ENCODE results near the gene USP15. TPM values are rescaled to one million over a fixed set of nuclear protein-coding genes. Genes with fewer than 3 reads are reported as not detected.
"Not testable (repeated sequence)": the region's sequence is repeated elsewhere in the genome, so short reads cannot be mapped to it uniquely, and the experiment has no call there.

The USP15 gene
- total RNA-seq, 1 donor from 2014 or later = 74.2 TPM

- Histone ChIP-seq H3K27me3 (no peaks in the 10 kb centered on the region), H3K4me1 (peaks cover 8% of the 10 kb centered on the region), H3K9me3 (no peaks in the 10 kb centered on the region), H3K36me3 (no peaks in the 10 kb centered on the region), H3K27ac (no peak overlapping the region), H3K4me3 (no peak overlapping the region)
- TF ChIP-seq POLR2A (IDR thresholded peaks at IDR 0.05) (no peak), POLR2AphosphoS5 (IDR thresholded peaks at IDR 0.05; ENCODE audit: insufficient read depth in 1 of 2, low read depth in 1 of 2) (no peak), CTCF (IDR thresholded peaks at IDR 0.05) (no peak)
- no peak for DNase-seq (ENCODE audit: extremely low spot score in 2 of 2)
- intact Hi-C loops (cut with DNase I) = no loop called here
Observed at GRCh38 chr12:62350554-62350953, 90.3 kb downstream of the USP15 start.

- intact Hi-C loops (cut with DNase I) = no loop called here
- DNase-seq (ENCODE audit: extremely low spot score in 2 of 2) = no peak
- TF ChIP-seq CTCF (IDR thresholded peaks at IDR 0.05) (no peak), POLR2A (IDR thresholded peaks at IDR 0.05) (no peak), POLR2AphosphoS5 (IDR thresholded peaks at IDR 0.05; ENCODE audit: insufficient read depth in 1 of 2, low read depth in 1 of 2) (no peak)
- H3K4me3 ChIP-seq = no peak overlapping the region
- no peaks in the 10 kb centered on the region for H3K9me3 ChIP-seq
- H3K36me3 ChIP-seq = no peaks in the 10 kb centered on the region
- H3K4me1 ChIP-seq = peaks cover 8% of the 10 kb centered on the region
- H3K27ac ChIP-seq = no peak overlapping the region
- no peaks in the 10 kb centered on the region for H3K27me3 ChIP-seq
Observed at GRCh38 chr12:62351326-62351725, 91.1 kb downstream of the USP15 start.

GRCh38 chr12:62361048-62361447 is 100.8 kb downstream of the USP15 start:
- intact Hi-C loops (cut with DNase I) = no loop called here
- H3K36me3 ChIP-seq = no peaks in the 10 kb centered on the region
- H3K4me1 ChIP-seq = no peaks in the 10 kb centered on the region
- no peak for DNase-seq (ENCODE audit: extremely low spot score in 2 of 2)
- H3K27ac ChIP-seq = no peak overlapping the region
- H3K27me3 ChIP-seq = no peaks in the 10 kb centered on the region
- H3K4me3 ChIP-seq = no peak overlapping the region
- H3K9me3 ChIP-seq = no peaks in the 10 kb centered on the region
- TF ChIP-seq CTCF (IDR thresholded peaks at IDR 0.05) (no peak), POLR2A (IDR thresholded peaks at IDR 0.05) (no peak), POLR2AphosphoS5 (IDR thresholded peaks at IDR 0.05; ENCODE audit: insufficient read depth in 1 of 2, low read depth in 1 of 2) (no peak)

GRCh38 chr12:62363506-62363905 is 103.3 kb downstream of the USP15 start:
- Histone ChIP-seq H3K4me3 (no peak overlapping the region), H3K36me3 (no peaks in the 10 kb centered on the region), H3K27me3 (no peaks in the 10 kb centered on the region), H3K27ac (no peak overlapping the region), H3K4me1 (no peaks in the 10 kb centered on the region), H3K9me3 (no peaks in the 10 kb centered on the region)
- TF ChIP-seq POLR2A (IDR thresholded peaks at IDR 0.05) = no peak
- TF ChIP-seq CTCF (IDR thresholded peaks at IDR 0.05) = no peak
- TF ChIP-seq POLR2AphosphoS5 (IDR thresholded peaks at IDR 0.05; ENCODE audit: insufficient read depth in 1 of 2, low read depth in 1 of 2) = no peak
- DNase-seq (ENCODE audit: extremely low spot score in 2 of 2) = no peak
- intact Hi-C loops (cut with DNase I) = no loop called here

- H3K4me3 ChIP-seq; DNase-seq (ENCODE audit: extremely low spot score in 2 of 2); H3K27me3 ChIP-seq; H3K4me1 ChIP-seq; H3K9me3 ChIP-seq; H3K27ac ChIP-seq; intact Hi-C loops (cut with DNase I); H3K36me3 ChIP-seq: not testable (repeated sequence)
Observed at GRCh38 chr12:62364697-62365096, 104.5 kb downstream of the USP15 start.

- H3K4me3 ChIP-seq; intact Hi-C loops (cut with DNase I): not testable (repeated sequence)
Observed at GRCh38 chr12:62365846-62366245, 105.6 kb downstream of the USP15 start.

GRCh38 chr12:62368430-62369223 is 108.4 kb downstream of the USP15 start:
- H3K4me1 ChIP-seq; DNase-seq (ENCODE audit: extremely low spot score in 2 of 2); H3K36me3 ChIP-seq; H3K27me3 ChIP-seq; H3K27ac ChIP-seq; intact Hi-C loops (cut with DNase I); H3K9me3 ChIP-seq; H3K4me3 ChIP-seq: not testable (repeated sequence)

More at GRCh38 chr12:62365846-62366245, 105.6 kb downstream of the USP15 start:
- not testable (repeated sequence) for H3K27me3 ChIP-seq; H3K36me3 ChIP-seq; DNase-seq (ENCODE audit: extremely low spot score in 2 of 2); H3K9me3 ChIP-seq; H3K4me1 ChIP-seq; H3K27ac ChIP-seq

Measured in vagina (tissue), 2 donors.